Measurements from ENCODE around the gene PPP1R3D. TPM values are rescaled to one million over a fixed set of nuclear protein-coding genes. Genes with fewer than 3 reads are reported as not detected.

The PPP1R3D gene
- polyA plus RNA-seq, 3 donors = 2.0 to 3.9 (median 3.5) TPM

- H3K27ac ChIP-seq (ENCODE audit: low read depth in 1 of 2, low read length in 2 of 2) = no peak overlapping the region
- no peak for DNase-seq
- H4K20me1 ChIP-seq (ENCODE audit: insufficient read depth, low read length) = no peaks in the 10 kb centered on the region
- no peak overlapping the region for H2AFZ ChIP-seq (ENCODE audit: insufficient read depth, low read depth, low read length, poor library complexity, severe bottlenecking)
- intact Hi-C loops (cut with micrococcal nuclease) = no loop called here
- H3K36me3 ChIP-seq (replicated peaks in 1 of 2; ENCODE audit: control insufficient read depth in 1 of 2, insufficient read depth in 2 of 2, low read length in 2 of 2) = no peaks in the 10 kb centered on the region
- Mint-ChIP-seq H3K27me3 (ENCODE audit: low read depth in 3 of 3) (peaks cover 4 to 11% (median 7%) of the 10 kb centered on the region in 3 donors), H3K36me3 (no peaks in the 10 kb centered on the region), H3K4me3 (no peak overlapping the region), H3K4me1 (no peaks in the 10 kb centered on the region), H3K9me3 (peaks cover 0 to 4% (median 0%) of the 10 kb centered on the region in 7 donors), H3K27ac (no peak overlapping the region)
- no peak overlapping the region for H3K9ac ChIP-seq (ENCODE audit: insufficient read depth, low read length, poor library complexity, severe bottlenecking)
- no peak overlapping the region for H3K4me3 ChIP-seq (replicated peaks in 1 of 3; ENCODE audit: low read depth in 2 of 3, low read length in 3 of 3)
- no peaks in the 10 kb centered on the region for H3K4me1 ChIP-seq (ENCODE audit: control insufficient read depth in 1 of 2, insufficient read depth in 2 of 2, low read length in 2 of 2)
- peaks cover 0 to 2% of the 10 kb centered on the region in 2 donors for H3K27me3 ChIP-seq (ENCODE audit: control insufficient read depth in 2 of 2, insufficient read depth in 2 of 2, low read length in 2 of 2)
- WGBS (ENCODE audit: insufficient coverage) = 100% methylated on average over 1 of the region's 3 CpGs
- H3K79me2 ChIP-seq (ENCODE audit: insufficient read depth, low read length) = no peaks in the 10 kb centered on the region
- no peaks in the 10 kb centered on the region for H3K9me3 ChIP-seq (replicated peaks in 1 of 2; ENCODE audit: control insufficient read depth in 1 of 2, insufficient read depth in 1 of 2, low read length in 2 of 2)
- no peak for TF ChIP-seq CTCF (IDR thresholded peaks at IDR 0.05)
- no peak overlapping the region for H3K4me2 ChIP-seq (replicated peaks; ENCODE audit: extremely low read depth, low read length, poor library complexity, severe bottlenecking)
Observed at GRCh38 chr20:59902470-59902869, 37.6 kb downstream of the PPP1R3D start.

- intact Hi-C loops (cut with micrococcal nuclease) = no loop called here
- no peak for TF ChIP-seq CTCF (IDR thresholded peaks at IDR 0.05)
- H3K27ac ChIP-seq (ENCODE audit: low read depth in 1 of 2, low read length in 2 of 2) = no peak overlapping the region
- peaks cover 2 to 10% of the 10 kb centered on the region in 2 donors for H3K27me3 ChIP-seq (ENCODE audit: control insufficient read depth in 2 of 2, insufficient read depth in 2 of 2, low read length in 2 of 2)
- H3K79me2 ChIP-seq (ENCODE audit: insufficient read depth, low read length) = no peaks in the 10 kb centered on the region
- no peaks in the 10 kb centered on the region for H3K36me3 ChIP-seq (replicated peaks in 1 of 2; ENCODE audit: control insufficient read depth in 1 of 2, insufficient read depth in 2 of 2, low read length in 2 of 2)
- H3K9ac ChIP-seq (ENCODE audit: insufficient read depth, low read length, poor library complexity, severe bottlenecking) = no peak overlapping the region
- no CpG with 5 or more reads among the region's 1 CpG for WGBS (ENCODE audit: insufficient coverage)
- Mint-ChIP-seq H3K4me3 (no peak overlapping the region), H3K27ac (no peak overlapping the region), H3K9me3 (peaks cover 0 to 4% (median 0%) of the 10 kb centered on the region in 7 donors), H3K27me3 (ENCODE audit: low read depth in 3 of 3) (peaks cover 7 to 15% (median 9%) of the 10 kb centered on the region in 3 donors), H3K4me1 (no peaks in the 10 kb centered on the region), H3K36me3 (peaks cover 0 to 2% of the 10 kb centered on the region in 2 donors)
- no peak overlapping the region for H3K4me2 ChIP-seq (replicated peaks; ENCODE audit: extremely low read depth, low read length, poor library complexity, severe bottlenecking)
- H3K9me3 ChIP-seq (replicated peaks in 1 of 2; ENCODE audit: control insufficient read depth in 1 of 2, insufficient read depth in 1 of 2, low read length in 2 of 2) = no peaks in the 10 kb centered on the region
- DNase-seq = no peak
- no peaks in the 10 kb centered on the region for H4K20me1 ChIP-seq (ENCODE audit: insufficient read depth, low read length)
- no peak overlapping the region for H2AFZ ChIP-seq (ENCODE audit: insufficient read depth, low read depth, low read length, poor library complexity, severe bottlenecking)
- H3K4me3 ChIP-seq (replicated peaks in 1 of 3; ENCODE audit: low read depth in 2 of 3, low read length in 3 of 3) = no peak overlapping the region
- H3K4me1 ChIP-seq (ENCODE audit: control insufficient read depth in 1 of 2, insufficient read depth in 2 of 2, low read length in 2 of 2) = no peaks in the 10 kb centered on the region
Observed at GRCh38 chr20:59895908-59896307, 44.2 kb downstream of the PPP1R3D start.

Measured in CD14-positive monocyte (primary cell).